ENCODE measurements around the gene GIT2. TPM values are rescaled to one million over a fixed set of nuclear protein-coding genes. Genes with fewer than 3 reads are reported as not detected.

Gene GIT2
- total and polyA plus RNA-seq, 8 donors = 6.4 to 98.6 (median 39.2) TPM

- WGBS, 5 donors = 88 to 98% (median 96%) methylated on average over 2 of the region's 2 CpGs
- intact Hi-C loops (cut with DNase I; ENCODE audit: low total_unique reads) = no loop called here
- H3K4me1 ChIP-seq = peaks cover 0 to 8% (median 0%) of the 10 kb centered on the region in 4 donors
- H3K36me3 ChIP-seq = peaks cover 43 to 78% (median 64%) of the 10 kb centered on the region in 4 donors
- no peak for DNase-seq
- H3K27me3 ChIP-seq = no peaks in the 10 kb centered on the region
- H3K27ac ChIP-seq = no peak overlapping the region
- TF ChIP-seq POLR2A (IDR thresholded peaks at IDR 0.05) (no peak), EP300 (IDR thresholded peaks at IDR 0.05) (no peak), POLR2AphosphoS5 (IDR thresholded peaks at IDR 0.05) (no peak), CTCF (IDR thresholded peaks at IDR 0.05) (no peak)
- no peaks in the 10 kb centered on the region for H3K9me3 ChIP-seq
- no peak overlapping the region for H3K4me3 ChIP-seq
Observed at GRCh38 chr12:109939504-109939903, 56.7 kb downstream of the GIT2 start.

- TF ChIP-seq CTCF (IDR thresholded peaks at IDR 0.05) (no peak), POLR2A (IDR thresholded peaks at IDR 0.05) (no peak), POLR2AphosphoS5 (IDR thresholded peaks at IDR 0.05) (no peak), EP300 (IDR thresholded peaks at IDR 0.05) (no peak)
- no peaks in the 10 kb centered on the region for H3K9me3 ChIP-seq
- H3K27me3 ChIP-seq = no peaks in the 10 kb centered on the region
- H3K4me1 ChIP-seq = peaks cover 0 to 8% (median under 1%) of the 10 kb centered on the region in 4 donors
- DNase-seq = no peak
- H3K27ac ChIP-seq = no peak overlapping the region
- no peak overlapping the region for H3K4me3 ChIP-seq
- intact Hi-C loops (cut with DNase I; ENCODE audit: low total_unique reads) = no loop called here
- 90 to 96% (median 92%) methylated on average over 7 of the region's 7 CpGs for WGBS, 5 donors
- peaks cover 49 to 78% (median 64%) of the 10 kb centered on the region in 4 donors for H3K36me3 ChIP-seq
Observed at GRCh38 chr12:109938947-109939346, 57.2 kb downstream of the GIT2 start.

- peak in 1 of 2 donors; percentile 32 for DNase-seq
- H3K36me3 ChIP-seq = peaks cover 52 to 83% (median 74%) of the 10 kb centered on the region in 4 donors
- H3K27me3 ChIP-seq = no peaks in the 10 kb centered on the region
- peaks cover 0 to 18% (median 7%) of the 10 kb centered on the region in 4 donors for H3K4me1 ChIP-seq
- TF ChIP-seq CTCF (IDR thresholded peaks at IDR 0.05) (no peak), POLR2AphosphoS5 (IDR thresholded peaks at IDR 0.05) (no peak), POLR2A (IDR thresholded peaks at IDR 0.05) (no peak), EP300 (IDR thresholded peaks at IDR 0.05) (no peak)
- WGBS, 5 donors = 83 to 86% (median 84%) methylated on average over 5 of the region's 5 CpGs
- no peaks in the 10 kb centered on the region for H3K9me3 ChIP-seq
- intact Hi-C loops (cut with DNase I; ENCODE audit: low total_unique reads) = no loop called here
- peak overlapping the region in 2 of 5 donors; percentile 23 to 44 for H3K27ac ChIP-seq
- no peak overlapping the region for H3K4me3 ChIP-seq
Observed at GRCh38 chr12:109937371-109937770, 58.8 kb downstream of the GIT2 start.

GRCh38 chr12:109934026-109934425 lies 62.1 kb downstream of the GIT2 start:
- Histone ChIP-seq H3K4me3 (no peak overlapping the region), H3K27me3 (no peaks in the 10 kb centered on the region), H3K9me3 (no peaks in the 10 kb centered on the region), H3K4me1 (peaks cover 0 to 24% (median 14%) of the 10 kb centered on the region in 4 donors), H3K27ac (peak overlapping the region in 2 of 5 donors; percentile 43 to 60), H3K36me3 (peaks cover 57 to 97% (median 96%) of the 10 kb centered on the region in 4 donors)
- peak in 1 of 2 donors; percentile 36 for DNase-seq
- 64 to 83% (median 77%) methylated on average over 5 of the region's 5 CpGs for WGBS, 5 donors
- TF ChIP-seq POLR2A (IDR thresholded peaks at IDR 0.05) = no peak
- no peak for TF ChIP-seq EP300 (IDR thresholded peaks at IDR 0.05)
- TF ChIP-seq CTCF (IDR thresholded peaks at IDR 0.05) = no peak
- no peak for TF ChIP-seq POLR2AphosphoS5 (IDR thresholded peaks at IDR 0.05)
- intact Hi-C loops (cut with DNase I; ENCODE audit: low total_unique reads) = no loop called here
